Fibroblast of the aortic adventitia (primary cell): ENCODE results near the gene KRT14. TPM values are rescaled to one million over a fixed set of nuclear protein-coding genes. Genes with fewer than 3 reads are reported as not detected.
"Not testable (repeated sequence)": the region's sequence is repeated elsewhere in the genome, so short reads cannot be mapped to it uniquely, and the experiment has no call there.

Source experiments
- DNase-seq: peaks from one replicate; pipeline ENCODE4 v3.0.0-alpha.2; 2010; ENCODE audit warnings: low read depth
- H3K4me3 ChIP-seq: 2 replicates; pipeline ENCODE4 v1.5.1; 2011; ENCODE audit warnings: low read depth, mild to moderate bottlenecking, control low read depth, low read length, moderate library complexity
- total RNA-seq: library from RNA; depleted of rRNA; stranded (reverse); fragments of >200 nt; gene quantifications from 2 replicates; pipeline ENCODE4 v1.2.3, GENCODE V29; 2012; ENCODE audit warnings: low replicate concordance
- TF ChIP-seq, protein P1 (sequence below): IDR thresholded peaks from 2 replicates; pipeline ENCODE4 v1.5.1; 2011; ENCODE audit warnings: mild to moderate bottlenecking, low read length, control low read depth, inconsistent platforms; ENCODE audit not compliant: insufficient read depth

Gene KRT14
- total RNA-seq, 1 donor, result 1.3 TPM

DNA sequence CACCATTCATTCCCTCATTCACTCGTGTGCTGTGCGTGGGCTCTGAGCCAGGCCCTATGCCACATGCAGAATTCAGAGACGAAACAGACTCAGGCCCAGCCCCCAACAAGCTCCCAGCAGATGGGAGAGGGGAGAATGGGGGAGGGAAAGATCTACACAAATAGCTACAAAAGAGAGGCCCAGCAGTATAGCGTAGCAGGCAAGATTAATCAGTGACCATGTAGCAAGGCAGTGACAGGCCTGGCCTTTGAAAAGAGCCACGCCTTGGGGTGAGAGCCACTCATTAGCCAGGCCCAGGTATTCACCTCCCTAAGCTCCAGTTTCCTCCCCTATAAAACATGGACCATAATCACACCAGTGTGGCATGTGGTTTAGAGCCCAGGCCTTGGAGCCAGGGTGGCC lies 42.2 kb downstream of the KRT14 start:
- TF ChIP-seq, protein P1, sequence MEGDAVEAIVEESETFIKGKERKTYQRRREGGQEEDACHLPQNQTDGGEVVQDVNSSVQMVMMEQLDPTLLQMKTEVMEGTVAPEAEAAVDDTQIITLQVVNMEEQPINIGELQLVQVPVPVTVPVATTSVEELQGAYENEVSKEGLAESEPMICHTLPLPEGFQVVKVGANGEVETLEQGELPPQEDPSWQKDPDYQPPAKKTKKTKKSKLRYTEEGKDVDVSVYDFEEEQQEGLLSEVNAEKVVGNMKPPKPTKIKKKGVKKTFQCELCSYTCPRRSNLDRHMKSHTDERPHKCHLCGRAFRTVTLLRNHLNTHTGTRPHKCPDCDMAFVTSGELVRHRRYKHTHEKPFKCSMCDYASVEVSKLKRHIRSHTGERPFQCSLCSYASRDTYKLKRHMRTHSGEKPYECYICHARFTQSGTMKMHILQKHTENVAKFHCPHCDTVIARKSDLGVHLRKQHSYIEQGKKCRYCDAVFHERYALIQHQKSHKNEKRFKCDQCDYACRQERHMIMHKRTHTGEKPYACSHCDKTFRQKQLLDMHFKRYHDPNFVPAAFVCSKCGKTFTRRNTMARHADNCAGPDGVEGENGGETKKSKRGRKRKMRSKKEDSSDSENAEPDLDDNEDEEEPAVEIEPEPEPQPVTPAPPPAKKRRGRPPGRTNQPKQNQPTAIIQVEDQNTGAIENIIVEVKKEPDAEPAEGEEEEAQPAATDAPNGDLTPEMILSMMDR, result no peak
- no peak overlapping the region for H3K4me3 ChIP-seq
- no peak for DNase-seq

DNA sequence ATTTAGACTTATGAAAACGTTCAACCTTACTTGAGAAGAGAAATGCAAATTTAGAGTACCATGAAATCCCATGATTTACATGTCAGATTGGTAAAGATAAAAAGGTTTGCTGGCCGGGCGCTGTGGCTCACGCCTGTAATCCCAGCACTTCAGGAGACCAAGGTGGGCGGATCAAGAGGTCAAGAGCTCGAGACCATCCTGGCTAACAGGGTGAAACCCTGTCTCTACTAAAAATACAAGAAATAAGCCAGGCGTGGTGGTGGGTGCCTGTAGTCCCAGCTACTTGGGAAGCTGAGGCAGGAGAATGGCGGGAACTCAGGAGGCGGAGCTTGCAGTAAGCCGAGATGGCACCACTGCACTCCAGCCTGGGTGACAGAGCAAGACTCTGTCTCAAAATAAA lies 43.9 kb downstream of the KRT14 start:
- not testable (repeated sequence) for DNase-seq

DNA sequence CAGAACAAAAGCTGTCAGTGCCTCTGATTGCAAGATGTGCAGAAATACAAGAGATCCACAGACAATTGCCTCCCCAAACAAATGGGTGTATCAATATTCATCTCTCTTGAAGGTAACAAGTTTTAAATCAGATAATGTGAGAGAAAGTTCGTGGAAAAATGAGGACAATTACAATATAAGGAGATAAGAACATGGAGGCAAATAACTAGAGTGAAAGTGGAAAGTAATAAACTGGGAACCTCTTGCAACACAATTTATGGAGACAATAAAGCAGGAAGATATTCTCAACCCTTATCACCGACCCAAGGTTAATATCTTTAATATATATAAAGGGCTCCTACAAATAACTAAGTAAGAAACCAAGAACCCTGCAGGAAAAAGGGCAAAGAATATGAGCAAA lies 44.3 kb downstream of the KRT14 start:
- H3K4me3 ChIP-seq, result no peak overlapping the region
- no peak for DNase-seq
- TF ChIP-seq, protein P1, result no peak

More for the DNA sequence above, 43.9 kb downstream of the KRT14 start:
- H3K4me3 ChIP-seq, result not testable (repeated sequence)

DNA sequence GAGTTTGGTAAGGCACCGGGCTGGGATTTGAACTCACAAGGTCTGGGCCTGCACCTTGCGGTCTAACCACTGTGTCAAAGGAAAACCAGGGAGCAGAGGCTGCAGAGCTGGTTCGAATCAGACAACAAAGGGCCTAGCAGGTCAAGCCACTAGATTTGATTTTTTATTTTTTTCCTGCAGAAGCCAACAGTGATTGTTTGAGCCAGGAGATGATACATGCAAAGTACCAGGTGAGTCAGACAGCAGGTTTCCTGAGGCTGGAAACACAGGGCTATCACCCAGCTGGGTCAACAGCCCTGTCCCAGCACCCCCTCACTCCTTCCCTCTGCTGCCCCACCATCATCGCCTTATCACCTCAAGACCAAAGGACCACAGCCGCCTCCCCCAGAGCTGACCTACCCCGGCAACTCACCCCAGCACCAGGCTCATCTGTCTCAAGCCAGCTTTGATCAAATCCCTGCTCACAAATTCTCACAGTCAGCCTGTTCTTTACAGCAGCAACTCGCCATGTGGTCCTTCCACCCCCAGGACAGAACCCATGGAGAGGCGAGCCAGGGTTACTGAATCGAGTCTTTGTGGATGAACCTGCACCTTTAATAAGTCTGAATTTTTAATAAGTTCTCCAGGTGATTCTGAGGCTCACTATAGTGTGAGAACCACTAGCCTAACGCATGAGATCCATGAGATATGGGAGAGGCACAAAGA lies 45.6 kb downstream of the KRT14 start:
- TF ChIP-seq, protein P1, result no peak
- no peak for DNase-seq
- no peak overlapping the region for H3K4me3 ChIP-seq

DNA sequence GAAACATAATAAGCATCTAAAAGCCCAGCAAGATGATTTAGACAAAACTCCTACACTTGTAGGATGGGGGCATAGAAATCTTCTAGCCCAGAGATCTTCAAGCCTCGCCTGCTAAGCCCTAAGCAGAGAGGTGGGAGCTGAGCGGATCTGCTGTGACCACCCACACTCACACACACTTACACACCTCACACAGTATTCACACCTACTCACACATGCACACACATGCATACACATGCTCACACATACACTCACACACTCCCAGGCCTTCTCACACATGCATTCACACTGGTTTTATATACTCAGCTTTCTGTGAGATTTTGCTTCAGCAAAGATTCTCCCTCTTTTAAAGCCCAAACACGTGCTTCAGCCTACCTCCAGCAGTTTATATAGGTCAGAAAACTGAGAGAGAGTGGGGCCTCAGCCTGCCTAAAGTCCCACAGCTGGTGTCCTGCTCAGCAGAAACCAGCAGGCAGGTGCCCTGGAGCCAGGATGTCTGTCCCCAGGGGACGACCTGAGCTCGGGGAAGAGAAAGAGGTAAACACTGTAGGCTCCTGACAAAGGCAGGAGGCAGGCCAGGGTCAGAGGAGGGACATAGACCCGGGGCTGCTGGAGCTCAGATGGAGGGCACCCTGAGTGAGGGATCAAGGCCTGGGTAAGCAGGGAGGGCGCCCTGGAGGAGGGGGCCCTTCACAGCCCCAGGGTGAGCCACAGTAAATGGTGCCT lies 46.6 kb downstream of the KRT14 start:
- no peak overlapping the region for H3K4me3 ChIP-seq
- TF ChIP-seq, protein P1, result no peak
- no peak for DNase-seq

DNA sequence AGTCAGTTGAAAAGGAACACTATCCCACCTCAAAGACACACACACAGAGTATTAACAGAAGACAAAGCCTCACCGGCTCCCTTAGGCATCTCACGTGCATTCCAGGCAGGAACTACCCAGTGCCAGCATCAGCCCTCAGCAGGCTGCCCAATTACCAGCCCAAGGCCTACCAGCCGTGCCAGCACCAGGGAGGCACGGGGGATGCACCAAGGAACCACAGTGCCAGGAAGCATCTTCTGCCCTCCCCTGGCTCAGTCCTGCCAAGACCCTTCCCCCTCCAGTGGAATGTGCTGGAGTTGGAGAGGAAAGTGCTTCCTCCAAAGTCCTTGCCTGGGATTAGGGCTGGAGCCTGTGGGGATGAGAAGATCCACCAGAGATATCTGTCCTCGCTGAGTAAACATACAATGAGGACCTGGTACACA lies 47.6 kb downstream of the KRT14 start:
- no peak overlapping the region for H3K4me3 ChIP-seq
- no peak for DNase-seq
- TF ChIP-seq, protein P1, result no peak

DNA sequence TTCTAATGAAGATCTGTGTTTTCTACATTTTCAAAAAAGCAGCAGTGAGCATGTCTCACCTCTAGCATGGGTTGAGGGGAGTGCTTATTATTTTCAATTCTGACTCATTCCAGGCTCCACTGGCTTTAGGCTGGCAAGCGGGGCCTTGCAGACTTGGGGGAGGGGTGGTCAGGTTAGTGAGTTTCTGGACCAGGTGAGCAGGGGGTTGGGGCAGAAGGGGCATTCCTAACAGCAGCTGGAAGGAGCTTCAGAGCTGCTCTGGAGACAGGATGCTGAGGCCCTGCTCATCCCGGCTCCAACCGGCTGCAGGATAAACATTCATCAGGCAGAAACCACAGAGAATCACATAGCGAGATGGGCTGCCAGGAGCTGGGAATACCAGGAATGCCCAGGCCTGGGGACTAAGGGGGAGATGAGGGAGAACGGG lies 48.1 kb downstream of the KRT14 start:
- TF ChIP-seq, protein P1, result no peak
- DNase-seq, result no peak
- H3K4me3 ChIP-seq, result no peak overlapping the region
